Stimulated activated CD8-positive, alpha-beta memory T cell treated with anti-CD3 and anti-CD28 coated beads, Interleukin-4, amount 100 ng/mL, for 4 hours (primary cell): ENCODE data around the gene INHBB.

ENCODE experiments used
- DNase-seq, 2 donors: peaks; one replicate each; pipeline ENCODE4 v3.0.0-alpha.2; 2020; ENCODE audit warnings: low read depth in 2 of 2, low spot score in 1 of 2

INHBB gene

GRCh38 chr2:120396013-120396860 lies 50.3 kb downstream of the INHBB start:
- no peak for DNase-seq

- DNase-seq: no peak
Measured at GRCh38 chr2:120396861-120397811, 51.2 kb downstream of the INHBB start.

- DNase-seq: no peak
Measured at GRCh38 chr2:120398051-120398995, 52.4 kb downstream of the INHBB start.

- no peak for DNase-seq
Measured at GRCh38 chr2:120398996-120399888, 53.3 kb downstream of the INHBB start.

GRCh38 chr2:120399889-120400240 lies 53.9 kb downstream of the INHBB start:
- DNase-seq: no peak

- no peak for DNase-seq
Measured at GRCh38 chr2:120400551-120400950, 54.6 kb downstream of the INHBB start.
